DND-41 (cell line): ENCODE data around the gene NAA60.

Source experiments
- ATAC-seq: fragments of 200-7000 bp; cut with Tn5 transposase; 3 replicates; pipeline ENCODE4 v1.9.1; 2021; ENCODE audit warnings: low read depth; ENCODE audit not compliant: insufficient read depth
- DNase-seq: peaks from one replicate; pipeline ENCODE4 v3.0.0-alpha.2; 2020
- H2AFZ ChIP-seq: 2 replicates; pipeline ENCODE4 v1.6.0; 2012; ENCODE audit warnings: low read depth, low read length
- H3K27ac ChIP-seq: 2 replicates; pipeline ENCODE4 v1.5.1; 2012; ENCODE audit warnings: low read length, inconsistent platforms
- H3K27me3 ChIP-seq: fragments of 200-600 bp; sonication (generic); 2 replicates; pipeline ENCODE4 v1.6.0; 2012; ENCODE audit warnings: low read length, mild to moderate bottlenecking, inconsistent platforms; ENCODE audit not compliant: insufficient read depth, poor library complexity
- H3K36me3 ChIP-seq: 2 replicates; pipeline ENCODE4 v1.5.1; 2012; ENCODE audit warnings: low read length, inconsistent platforms; ENCODE audit not compliant: insufficient read depth
- H3K4me1 ChIP-seq: 2 replicates; pipeline ENCODE4 v1.5.1; 2012; ENCODE audit warnings: mild to moderate bottlenecking, low read length; ENCODE audit not compliant: insufficient read depth
- H3K4me2 ChIP-seq: 2 replicates; pipeline ENCODE4 v1.6.0; 2012; ENCODE audit warnings: mild to moderate bottlenecking, moderate library complexity, low read length, inconsistent platforms; ENCODE audit not compliant: insufficient read depth
- H3K4me3 ChIP-seq, 2 experiments: fragments of 200-600 bp in 1 of 2; shearing (Covaris generic) in 1 of 2; 2 replicates each; pipeline ENCODE4 v1.5.1; 2012 to 2016; ENCODE audit warnings: inconsistent platforms in 2 of 2, low read length in 2 of 2, mild to moderate bottlenecking in 2 of 2, low read depth in 1 of 2, moderate library complexity in 1 of 2
- H3K79me2 ChIP-seq: 2 replicates; pipeline ENCODE4 v1.6.0; 2012; ENCODE audit warnings: low read length, inconsistent platforms; ENCODE audit not compliant: insufficient read depth
- H3K9ac ChIP-seq: 2 replicates; pipeline ENCODE4 v1.6.0; 2012; ENCODE audit warnings: low read depth, mild to moderate bottlenecking, inconsistent platforms, low read length, moderate library complexity
- H3K9me3 ChIP-seq: 2 replicates; pipeline ENCODE4 v1.5.1; 2012; ENCODE audit warnings: low read length, moderate library complexity, mild to moderate bottlenecking, inconsistent platforms; ENCODE audit not compliant: insufficient read depth, severe bottlenecking
- H4K20me1 ChIP-seq: 2 replicates; pipeline ENCODE4 v1.6.0; 2012; ENCODE audit warnings: low read length; ENCODE audit not compliant: insufficient read depth
- CTCF ChIP-seq: IDR thresholded peaks from 2 replicates; pipeline ENCODE4 v1.5.1; 2012; ENCODE audit warnings: borderline replicate concordance, low read length, moderate library complexity, mild to moderate bottlenecking; ENCODE audit not compliant: poor library complexity, severe bottlenecking; ENCODE audit errors: extremely low read depth
- EZH2 ChIP-seq: IDR thresholded peaks from 3 replicates; pipeline ENCODE4 v1.6.1; 2012; ENCODE audit warnings: borderline replicate concordance, low read depth, mild to moderate bottlenecking, moderate library complexity, low read length, inconsistent platforms; ENCODE audit not compliant: severe bottlenecking

NAA60 gene

GRCh38 chr16:3465911-3466584, 22.6 kb downstream of the NAA60 start:
- ATAC-seq (no peak), DNase-seq (no peak)
- H3K36me3 ChIP-seq = peaks cover 22% of the 10 kb centered on the region
- no peak overlapping the region for H3K4me3 ChIP-seq
- H3K27ac ChIP-seq = no peak overlapping the region
- H3K4me2 ChIP-seq = no peak overlapping the region
- no peaks in the 10 kb centered on the region for H3K9me3 ChIP-seq
- peaks cover 100% of the 10 kb centered on the region for H3K79me2 ChIP-seq
- TF ChIP-seq CTCF = no peak
- TF ChIP-seq EZH2 = no peak
- peaks cover 73% of the 10 kb centered on the region for H4K20me1 ChIP-seq
- no peaks in the 10 kb centered on the region for H3K27me3 ChIP-seq
- H2AFZ ChIP-seq = no peak overlapping the region
- H3K4me1 ChIP-seq = peaks cover 43% of the 10 kb centered on the region
- H3K9ac ChIP-seq = no peak overlapping the region

- no peaks in the 10 kb centered on the region for H3K9me3 ChIP-seq
- H4K20me1 ChIP-seq = peaks cover 79% of the 10 kb centered on the region
- peaks cover 100% of the 10 kb centered on the region for H3K79me2 ChIP-seq
- no peak overlapping the region; the same call in 1 of the 2 replicates for H3K27ac ChIP-seq
- no peak for TF ChIP-seq CTCF
- no peak for TF ChIP-seq EZH2
- no peak overlapping the region for H3K9ac ChIP-seq
- H2AFZ ChIP-seq = no peak overlapping the region
- 0 out of 2 replicates have a peak overlapping the region, but pooled peaks have one; percentile 16 for H3K4me2 ChIP-seq
- H3K4me1 ChIP-seq = peaks cover 33% of the 10 kb centered on the region
- no peaks in the 10 kb centered on the region for H3K27me3 ChIP-seq
- H3K4me3 ChIP-seq = no peak overlapping the region
- ATAC-seq (no peak), DNase-seq (no peak)
- peaks cover 22% of the 10 kb centered on the region for H3K36me3 ChIP-seq
These were observed 23.7 kb downstream of the NAA60 start for GRCh38 chr16:3467182-3467581.

- Histone ChIP-seq H2AFZ (no peak overlapping the region), H3K4me2 (no peak overlapping the region), H3K9me3 (no peaks in the 10 kb centered on the region), H3K27ac (0 out of 2 replicates have a peak overlapping the region, but pooled peaks have one; percentile 20), H3K9ac (no peak overlapping the region), H4K20me1 (peaks cover 77% of the 10 kb centered on the region), H3K4me1 (peaks cover 29% of the 10 kb centered on the region; the same call in 1 of the 2 replicates), H3K36me3 (peaks cover 26% of the 10 kb centered on the region), H3K4me3 (no peak overlapping the region), H3K27me3 (no peaks in the 10 kb centered on the region), H3K79me2 (peaks cover 100% of the 10 kb centered on the region)
- no peak for TF ChIP-seq CTCF
- TF ChIP-seq EZH2 = no peak
- ATAC-seq (peak; percentile 88), DNase-seq (peak; percentile 56)
These were observed 24.4 kb downstream of the NAA60 start for GRCh38 chr16:3467921-3468320.
